Keratinocyte (primary cell): ENCODE data around the gene SLC17A7. TPM values are rescaled to one million over a fixed set of nuclear protein-coding genes. Genes with fewer than 3 reads are reported as not detected.

Source experiments
- DNase-seq: peaks from one replicate; pipeline ENCODE4 v3.0.0-alpha.2; 2011; ENCODE audit warnings: low read depth, missing footprints, low spot score
- FAIRE-seq: peaks from 2 replicates; lab custom pipeline; 2011; peaks lifted over from hg19 to GRCh38; lab: Jason Lieb, UNC
- H2AFZ ChIP-seq: 2 replicates; pipeline ENCODE4 v1.6.0; 2012; ENCODE audit warnings: low read length, control low read depth, inconsistent platforms; ENCODE audit not compliant: control insufficient read depth
- H3K27ac ChIP-seq: 2 replicates; pipeline ENCODE4 v1.5.1; 2011; ENCODE audit warnings: low read length; ENCODE audit not compliant: control insufficient read depth, insufficient read depth
- H3K27me3 ChIP-seq: 3 replicates; pipeline ENCODE4 v1.6.0; 2011; ENCODE audit warnings: low read length; ENCODE audit not compliant: control insufficient read depth, insufficient read depth; ENCODE audit errors: extremely low read depth
- H3K36me3 ChIP-seq, 2 experiments: 2 replicates in 1 of 2; 3 replicates in 1 of 2; pipeline ENCODE4 v1.5.1; 2011; ENCODE audit warnings: low read length in 2 of 2, mild to moderate bottlenecking in 1 of 2; ENCODE audit not compliant: control insufficient read depth in 2 of 2, insufficient read depth in 2 of 2; ENCODE audit errors: extremely low read depth in 1 of 2
- H3K4me1 ChIP-seq: 3 replicates; pipeline ENCODE4 v1.5.1; 2011; ENCODE audit warnings: low read length; ENCODE audit not compliant: control insufficient read depth, insufficient read depth; ENCODE audit errors: extremely low read depth
- H3K4me2 ChIP-seq: 3 replicates; pipeline ENCODE4 v1.6.0; 2011; ENCODE audit warnings: low read depth, low read length; ENCODE audit not compliant: control insufficient read depth, insufficient read depth; ENCODE audit errors: extremely low read depth
- H3K4me3 ChIP-seq, 3 experiments: fragments of 200-600 bp in 1 of 3; sonication (generic) in 1 of 3; 2 replicates in 2 of 3; 3 replicates in 1 of 3; pipeline ENCODE4 v1.5.1; 2011 to 2016; ENCODE audit warnings: low read length in 3 of 3, mild to moderate bottlenecking in 3 of 3, control low read depth in 2 of 3, inconsistent platforms in 1 of 3, low read depth in 1 of 3, mixed read lengths in 1 of 3, mixed run types in 1 of 3, moderate library complexity in 1 of 3; ENCODE audit not compliant: control insufficient read depth in 2 of 3, insufficient read depth in 2 of 3; ENCODE audit errors: extremely low read depth in 1 of 3
- H3K79me2 ChIP-seq: 2 replicates; pipeline ENCODE4 v1.6.0; 2012; ENCODE audit warnings: low read length; ENCODE audit not compliant: control insufficient read depth, insufficient read depth
- H3K9ac ChIP-seq: 3 replicates; pipeline ENCODE4 v1.6.0; 2011; ENCODE audit warnings: low read length; ENCODE audit not compliant: control insufficient read depth, insufficient read depth; ENCODE audit errors: extremely low read depth
- H3K9me1 ChIP-seq: 3 replicates; pipeline ENCODE4 v1.6.0; 2011; ENCODE audit warnings: low read length; ENCODE audit not compliant: control insufficient read depth, insufficient read depth; ENCODE audit errors: extremely low read depth
- H3K9me3 ChIP-seq: 2 replicates; pipeline ENCODE4 v1.5.1; 2012; ENCODE audit warnings: low read depth, low read length; ENCODE audit not compliant: control insufficient read depth
- H4K20me1 ChIP-seq: 3 replicates; pipeline ENCODE4 v1.6.0; 2011; ENCODE audit warnings: low read length; ENCODE audit not compliant: control insufficient read depth, insufficient read depth; ENCODE audit errors: extremely low read depth
- CTCF ChIP-seq, 3 experiments: IDR thresholded peaks in 1 of 3; conservative IDR thresholded peaks in 1 of 3; optimal IDR thresholded peaks in 1 of 3; 2 replicates in 2 of 3; 3 replicates in 1 of 3; pipeline versions ENCODE3 to v1.5.1; 2011; ENCODE audit warnings: low read length in 3 of 3, mild to moderate bottlenecking in 3 of 3, moderate library complexity in 2 of 3, control low read depth in 1 of 3, inconsistent platforms in 1 of 3; ENCODE audit not compliant: insufficient read depth in 2 of 3; ENCODE audit errors: extremely low read depth in 1 of 3
- EZH2 ChIP-seq: IDR thresholded peaks from one replicate; pipeline ENCODE4 v1.6.1; 2012; ENCODE audit warnings: inconsistent platforms, mild to moderate bottlenecking, low read length, moderate library complexity
- dilution Hi-C: fragments of 300-500 bp; cut with MboI; formaldehyde crosslinking; loops from one replicate; pipeline ENCODE4 v1.7.0; 2020; ENCODE audit warnings: low sequenced_read_pairs; ENCODE audit not compliant: extremely low pct_ligation_motif_present
- polyA plus RNA-seq, 5 experiments: library from polyadenylated mRNA; depleted of rRNA in 3 of 5; stranded (reverse) in 3 of 5; stranded (forward) in 1 of 5; unstranded in 1 of 5; fragments of >200 nt; gene quantifications; 1 replicate in 1 of 5; 2 replicates in 3 of 5; 3 replicates in 1 of 5; pipeline versions ENCODE4 v1.2.1 to v1.2.3, GENCODE V29; 2011 to 2012; ENCODE audit warnings: missing spikeins in 2 of 5, low read depth in 1 of 5, low replicate concordance in 1 of 5

SLC17A7 gene
- polyA plus RNA-seq, 1 donor (not counting 4 experiments of a cell fraction or from before 2014, with no cell fraction given): 0.04 TPM

- dilution Hi-C loops: no loop called here
- H3K36me3 ChIP-seq: no peaks in the 10 kb centered on the region
- H3K9me3 ChIP-seq: no peaks in the 10 kb centered on the region
- DNase-seq (no peak), FAIRE-seq (no peak)
- H2AFZ ChIP-seq: no peak overlapping the region
- H3K4me1 ChIP-seq: no peaks in the 10 kb centered on the region
- no peak overlapping the region for H3K9ac ChIP-seq
- H3K79me2 ChIP-seq: no peaks in the 10 kb centered on the region
- H4K20me1 ChIP-seq: no peaks in the 10 kb centered on the region
- no peaks in the 10 kb centered on the region for H3K9me1 ChIP-seq
- H3K4me2 ChIP-seq: no peak overlapping the region
- peaks cover 82% of the 10 kb centered on the region for H3K27me3 ChIP-seq
- no peak for TF ChIP-seq EZH2
- TF ChIP-seq CTCF (optimal IDR thresholded peaks at IDR 0.05 in 1 of 3, IDR thresholded peaks at IDR 0.05 in 1 of 3, conservative IDR thresholded peaks at IDR 0.05 in 1 of 3; ENCODE audit: extremely low read depth in 1 of 3, insufficient read depth in 2 of 3, low read length in 3 of 3): no peak
- H3K27ac ChIP-seq: no peak overlapping the region
- no peak overlapping the region for H3K4me3 ChIP-seq
Measured at GRCh38 chr19:49421878-49422202, 19.5 kb downstream of the SLC17A7 start.

- no peaks in the 10 kb centered on the region for H4K20me1 ChIP-seq
- DNase-seq (no peak), FAIRE-seq (no peak)
- H2AFZ ChIP-seq: no peak overlapping the region
- H3K9ac ChIP-seq: no peak overlapping the region
- no peaks in the 10 kb centered on the region for H3K9me1 ChIP-seq
- H3K4me1 ChIP-seq: no peaks in the 10 kb centered on the region
- H3K36me3 ChIP-seq: no peaks in the 10 kb centered on the region
- no peaks in the 10 kb centered on the region for H3K9me3 ChIP-seq
- no peak for TF ChIP-seq CTCF (optimal IDR thresholded peaks at IDR 0.05 in 1 of 3, IDR thresholded peaks at IDR 0.05 in 1 of 3, conservative IDR thresholded peaks at IDR 0.05 in 1 of 3; ENCODE audit: extremely low read depth in 1 of 3, insufficient read depth in 2 of 3, low read length in 3 of 3)
- TF ChIP-seq EZH2: no peak
- dilution Hi-C loops: no loop called here
- H3K4me3 ChIP-seq: peak overlapping the region in 1 of 3 experiments; percentile 39
- no peak overlapping the region for H3K27ac ChIP-seq
- H3K79me2 ChIP-seq: no peaks in the 10 kb centered on the region
- H3K27me3 ChIP-seq: peaks cover 77% of the 10 kb centered on the region
- peak overlapping the region; percentile 7 for H3K4me2 ChIP-seq
Measured at GRCh38 chr19:49421039-49421877, 20.1 kb downstream of the SLC17A7 start.
